HEK293 (cell line): ENCODE measurements around the gene TPRA1.

ENCODE experiments used
- CTCF ChIA-PET: fragments of 350-600 bp; formaldehyde crosslinking; extraction: SDS; loops from one replicate; lab custom pipeline; 2021; ENCODE audit warnings: antibody characterized with exemption; lab: Yijun Ruan, JAX
- POLR2A ChIA-PET: fragments of 300-600 bp; formaldehyde crosslinking; extraction: SDS; loops from one replicate; lab custom pipeline; 2020; ENCODE audit warnings: antibody characterized with exemption, inconsistent platforms; lab: Yijun Ruan, JAX
- H3K27ac ChIP-seq: fragments of 200-500 bp; sonication (Bioruptor generic); 2 replicates; pipeline ENCODE4 v1.5.1; 2014; ENCODE audit warnings: low read depth, low read length, control low read depth, inconsistent platforms; ENCODE audit errors: extremely low read depth
- H3K36me3 ChIP-seq, 2 experiments: fragments of 200-500 bp in 1 of 2; sonication (Bioruptor generic) in 1 of 2; 1 replicate in 1 of 2; 2 replicates in 1 of 2; pipeline ENCODE4 v1.5.1; 2014 to 2017; ENCODE audit warnings: inconsistent platforms in 2 of 2, low read length in 2 of 2; ENCODE audit not compliant: control insufficient read depth in 2 of 2, insufficient read depth in 1 of 2
- H3K4me1 ChIP-seq: fragments of 200-500 bp; sonication (Bioruptor generic); 2 replicates; pipeline ENCODE4 v1.5.1; 2014; ENCODE audit warnings: mild to moderate bottlenecking, low read length, inconsistent platforms; ENCODE audit not compliant: control insufficient read depth, insufficient read depth
- H3K4me3 ChIP-seq: 2 replicates; pipeline ENCODE4 v1.5.1; 2011; ENCODE audit warnings: low read depth, mild to moderate bottlenecking, control low read depth, low read length, moderate library complexity
- H3K9me3 ChIP-seq: fragments of 200-500 bp; sonication (Bioruptor generic); 2 replicates; pipeline ENCODE4 v1.5.1; 2014; ENCODE audit warnings: low read depth, low read length, inconsistent platforms; ENCODE audit not compliant: control insufficient read depth, insufficient read depth
- GLIS1 ChIP-seq: fragments of 450-650 bp; formaldehyde crosslinking; IDR thresholded peaks from 2 replicates; pipeline ENCODE4 v1.5.1; 2016; ENCODE audit warnings: missing biosample characterization, missing genetic modification characterization
- MYNN ChIP-seq: fragments of 450-650 bp; formaldehyde crosslinking; IDR thresholded peaks from 2 replicates; pipeline ENCODE4 v1.5.1; 2016; ENCODE audit warnings: missing biosample characterization, missing genetic modification characterization, borderline replicate concordance
- MZF1 ChIP-seq: fragments of 450-650 bp; formaldehyde crosslinking; IDR thresholded peaks from 2 replicates; pipeline ENCODE4 v1.5.1; 2017; ENCODE audit warnings: missing biosample characterization, missing genetic modification characterization, borderline replicate concordance
- TCF7L2 ChIP-seq: IDR thresholded peaks from 2 replicates; pipeline ENCODE4 v1.6.1; 2011; ENCODE audit warnings: low read depth, mild to moderate bottlenecking, inconsistent platforms, low read length, moderate library complexity, borderline replicate concordance
- YY1 ChIP-seq: fragments of 450-650 bp; formaldehyde crosslinking; IDR thresholded peaks from 2 replicates; pipeline ENCODE4 v1.5.1; 2018; ENCODE audit warnings: missing biosample characterization, missing genetic modification characterization
- ZNF114 ChIP-seq: fragments of 450-650 bp; formaldehyde crosslinking; IDR thresholded peaks from 2 replicates; pipeline ENCODE4 v1.5.0; 2017; ENCODE audit warnings: missing biosample characterization, missing genetic modification characterization
- ZNF391 ChIP-seq: fragments of 450-650 bp; formaldehyde crosslinking; IDR thresholded peaks from 2 replicates; pipeline ENCODE4 v1.5.1; 2016; ENCODE audit warnings: low read depth, missing biosample characterization, missing genetic modification characterization, borderline replicate concordance
- ZNF510 ChIP-seq: fragments of 450-650 bp; formaldehyde crosslinking; IDR thresholded peaks from 2 replicates; pipeline ENCODE4 v1.5.1; 2018; ENCODE audit warnings: mild to moderate bottlenecking, missing genetic modification characterization, missing biosample characterization; ENCODE audit not compliant: insufficient replicate concordance
- ZNF521 ChIP-seq: fragments of 450-650 bp; formaldehyde crosslinking; IDR thresholded peaks from 2 replicates; pipeline ENCODE4 v1.5.1; 2017; ENCODE audit warnings: missing biosample characterization, mild to moderate bottlenecking, missing genetic modification characterization
- ZNF561 ChIP-seq: fragments of 450-650 bp; IDR thresholded peaks from 2 replicates; pipeline ENCODE4 v1.5.1; 2018; ENCODE audit warnings: missing biosample characterization, missing genetic modification characterization, borderline replicate concordance
- ZNF596 ChIP-seq: fragments of 450-650 bp; IDR thresholded peaks from 2 replicates; pipeline ENCODE4 v1.5.0; 2018; ENCODE audit warnings: missing biosample characterization, mild to moderate bottlenecking, missing genetic modification characterization, moderate library complexity
- ZNF610 ChIP-seq: fragments of 450-650 bp; formaldehyde crosslinking; IDR thresholded peaks from 2 replicates; pipeline ENCODE4 v1.5.1; 2016; ENCODE audit warnings: missing biosample characterization, missing genetic modification characterization, borderline replicate concordance
- TF ChIP-seq, protein P1 (sequence below): fragments of 450-650 bp; formaldehyde crosslinking; IDR thresholded peaks from 2 replicates; pipeline ENCODE4 v1.5.1; 2017; ENCODE audit warnings: missing biosample characterization, missing genetic modification characterization
- TF ChIP-seq, protein P2 (sequence below): fragments of 450-650 bp; formaldehyde crosslinking; IDR thresholded peaks from 2 replicates; pipeline ENCODE4 v1.5.1; 2016; ENCODE audit warnings: missing biosample characterization, missing genetic modification characterization
- TF ChIP-seq, protein P3 (sequence below): fragments of 450-650 bp; IDR thresholded peaks from 2 replicates; pipeline ENCODE4 v1.5.1; 2018; ENCODE audit warnings: missing biosample characterization, mild to moderate bottlenecking, missing genetic modification characterization
- TF ChIP-seq, protein P4 (sequence below): sonication (generic); formaldehyde crosslinking; IDR thresholded peaks from 2 replicates; pipeline ENCODE4 v1.8.1; 2022; ENCODE audit warnings: mild to moderate bottlenecking, moderate library complexity, missing genetic modification reagents
- TF ChIP-seq, protein P5 (sequence below): fragments of 450-650 bp; formaldehyde crosslinking; IDR thresholded peaks from 2 replicates; pipeline ENCODE4 v1.5.1; 2016; ENCODE audit warnings: missing biosample characterization, missing genetic modification characterization
- TF ChIP-seq, protein P6 (sequence below): fragments of 450-650 bp; formaldehyde crosslinking; IDR thresholded peaks from 2 replicates; pipeline ENCODE4 v1.5.1; 2016; ENCODE audit warnings: missing biosample characterization, missing genetic modification characterization
- TF ChIP-seq, protein P7 (sequence below): fragments of 450-650 bp; formaldehyde crosslinking; IDR thresholded peaks from 2 replicates; pipeline ENCODE4 v1.5.1; 2016; ENCODE audit warnings: missing biosample characterization, missing genetic modification characterization, low read depth
- TF ChIP-seq, protein P8 (sequence below): fragments of 450-650 bp; formaldehyde crosslinking; IDR thresholded peaks from 2 replicates; pipeline ENCODE4 v1.5.1; 2016; ENCODE audit warnings: missing biosample characterization, missing genetic modification characterization

TPRA1 gene

DNA sequence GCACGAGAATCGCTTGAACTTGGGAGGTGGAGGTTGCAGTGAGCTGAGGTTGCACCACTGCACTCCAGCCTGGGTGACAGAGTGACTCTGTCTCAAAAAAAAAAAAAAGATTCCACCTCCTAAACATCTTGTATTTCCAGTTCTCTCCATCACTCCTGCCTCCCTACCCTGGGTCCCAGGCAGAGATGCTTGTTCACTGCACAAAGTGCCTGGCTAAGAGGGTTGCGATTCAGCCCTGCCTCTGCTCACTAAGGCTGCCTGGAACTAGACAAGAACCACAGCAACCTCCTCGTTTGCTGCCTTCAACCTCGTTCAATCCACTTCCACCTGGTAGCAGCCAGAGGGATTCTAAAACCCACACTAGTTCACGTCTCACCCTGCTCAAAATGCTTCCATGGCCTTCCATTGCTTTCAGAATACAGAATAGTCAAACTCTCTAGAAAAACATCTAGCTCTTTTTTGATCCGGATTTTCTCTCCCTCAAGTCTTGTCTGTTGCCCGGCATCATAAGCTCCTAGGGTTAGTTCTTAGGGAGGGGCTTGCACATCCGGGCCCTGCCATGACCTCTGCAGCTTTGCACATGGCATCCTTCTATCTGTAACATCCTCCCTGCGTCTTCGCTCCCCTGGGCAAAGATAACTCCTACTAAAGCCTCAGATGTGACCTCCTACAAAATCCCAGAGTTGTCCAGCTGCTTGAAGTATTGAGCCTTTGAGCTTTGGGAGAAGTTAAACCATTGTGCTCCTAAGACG is 6.7 kb upstream of the TPRA1 start (continued):
- TF ChIP-seq, protein P1, sequence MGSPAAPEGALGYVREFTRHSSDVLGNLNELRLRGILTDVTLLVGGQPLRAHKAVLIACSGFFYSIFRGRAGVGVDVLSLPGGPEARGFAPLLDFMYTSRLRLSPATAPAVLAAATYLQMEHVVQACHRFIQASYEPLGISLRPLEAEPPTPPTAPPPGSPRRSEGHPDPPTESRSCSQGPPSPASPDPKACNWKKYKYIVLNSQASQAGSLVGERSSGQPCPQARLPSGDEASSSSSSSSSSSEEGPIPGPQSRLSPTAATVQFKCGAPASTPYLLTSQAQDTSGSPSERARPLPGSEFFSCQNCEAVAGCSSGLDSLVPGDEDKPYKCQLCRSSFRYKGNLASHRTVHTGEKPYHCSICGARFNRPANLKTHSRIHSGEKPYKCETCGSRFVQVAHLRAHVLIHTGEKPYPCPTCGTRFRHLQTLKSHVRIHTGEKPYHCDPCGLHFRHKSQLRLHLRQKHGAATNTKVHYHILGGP (tag by site-specific recombination), result no peak
- TF ChIP-seq, protein P2, sequence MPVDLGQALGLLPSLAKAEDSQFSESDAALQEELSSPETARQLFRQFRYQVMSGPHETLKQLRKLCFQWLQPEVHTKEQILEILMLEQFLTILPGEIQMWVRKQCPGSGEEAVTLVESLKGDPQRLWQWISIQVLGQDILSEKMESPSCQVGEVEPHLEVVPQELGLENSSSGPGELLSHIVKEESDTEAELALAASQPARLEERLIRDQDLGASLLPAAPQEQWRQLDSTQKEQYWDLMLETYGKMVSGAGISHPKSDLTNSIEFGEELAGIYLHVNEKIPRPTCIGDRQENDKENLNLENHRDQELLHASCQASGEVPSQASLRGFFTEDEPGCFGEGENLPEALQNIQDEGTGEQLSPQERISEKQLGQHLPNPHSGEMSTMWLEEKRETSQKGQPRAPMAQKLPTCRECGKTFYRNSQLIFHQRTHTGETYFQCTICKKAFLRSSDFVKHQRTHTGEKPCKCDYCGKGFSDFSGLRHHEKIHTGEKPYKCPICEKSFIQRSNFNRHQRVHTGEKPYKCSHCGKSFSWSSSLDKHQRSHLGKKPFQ (tag by site-specific recombination), result no peak
- TF ChIP-seq ZNF561 (tag by site-specific recombination), result no peak
- TF ChIP-seq GLIS1 (tag by site-specific recombination), result no peak
- TF ChIP-seq, protein P3, sequence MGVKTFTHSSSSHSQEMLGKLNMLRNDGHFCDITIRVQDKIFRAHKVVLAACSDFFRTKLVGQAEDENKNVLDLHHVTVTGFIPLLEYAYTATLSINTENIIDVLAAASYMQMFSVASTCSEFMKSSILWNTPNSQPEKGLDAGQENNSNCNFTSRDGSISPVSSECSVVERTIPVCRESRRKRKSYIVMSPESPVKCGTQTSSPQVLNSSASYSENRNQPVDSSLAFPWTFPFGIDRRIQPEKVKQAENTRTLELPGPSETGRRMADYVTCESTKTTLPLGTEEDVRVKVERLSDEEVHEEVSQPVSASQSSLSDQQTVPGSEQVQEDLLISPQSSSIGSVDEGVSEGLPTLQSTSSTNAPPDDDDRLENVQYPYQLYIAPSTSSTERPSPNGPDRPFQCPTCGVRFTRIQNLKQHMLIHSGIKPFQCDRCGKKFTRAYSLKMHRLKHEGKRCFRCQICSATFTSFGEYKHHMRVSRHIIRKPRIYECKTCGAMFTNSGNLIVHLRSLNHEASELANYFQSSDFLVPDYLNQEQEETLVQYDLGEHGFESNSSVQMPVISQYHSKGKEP (tag by site-specific recombination), result no peak
- TF ChIP-seq, protein P4, sequence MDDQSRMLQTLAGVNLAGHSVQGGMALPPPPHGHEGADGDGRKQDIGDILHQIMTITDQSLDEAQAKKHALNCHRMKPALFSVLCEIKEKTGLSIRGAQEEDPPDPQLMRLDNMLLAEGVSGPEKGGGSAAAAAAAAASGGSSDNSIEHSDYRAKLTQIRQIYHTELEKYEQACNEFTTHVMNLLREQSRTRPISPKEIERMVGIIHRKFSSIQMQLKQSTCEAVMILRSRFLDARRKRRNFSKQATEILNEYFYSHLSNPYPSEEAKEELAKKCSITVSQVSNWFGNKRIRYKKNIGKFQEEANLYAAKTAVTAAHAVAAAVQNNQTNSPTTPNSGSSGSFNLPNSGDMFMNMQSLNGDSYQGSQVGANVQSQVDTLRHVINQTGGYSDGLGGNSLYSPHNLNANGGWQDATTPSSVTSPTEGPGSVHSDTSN (CRISPR knock-in tag), result no peak
- TF ChIP-seq, protein P5, sequence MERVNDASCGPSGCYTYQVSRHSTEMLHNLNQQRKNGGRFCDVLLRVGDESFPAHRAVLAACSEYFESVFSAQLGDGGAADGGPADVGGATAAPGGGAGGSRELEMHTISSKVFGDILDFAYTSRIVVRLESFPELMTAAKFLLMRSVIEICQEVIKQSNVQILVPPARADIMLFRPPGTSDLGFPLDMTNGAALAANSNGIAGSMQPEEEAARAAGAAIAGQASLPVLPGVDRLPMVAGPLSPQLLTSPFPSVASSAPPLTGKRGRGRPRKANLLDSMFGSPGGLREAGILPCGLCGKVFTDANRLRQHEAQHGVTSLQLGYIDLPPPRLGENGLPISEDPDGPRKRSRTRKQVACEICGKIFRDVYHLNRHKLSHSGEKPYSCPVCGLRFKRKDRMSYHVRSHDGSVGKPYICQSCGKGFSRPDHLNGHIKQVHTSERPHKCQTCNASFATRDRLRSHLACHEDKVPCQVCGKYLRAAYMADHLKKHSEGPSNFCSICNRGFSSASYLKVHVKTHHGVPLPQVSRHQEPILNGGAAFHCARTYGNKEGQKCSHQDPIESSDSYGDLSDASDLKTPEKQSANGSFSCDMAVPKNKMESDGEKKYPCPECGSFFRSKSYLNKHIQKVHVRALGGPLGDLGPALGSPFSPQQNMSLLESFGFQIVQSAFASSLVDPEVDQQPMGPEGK (tag by site-specific recombination), result no peak

DNA sequence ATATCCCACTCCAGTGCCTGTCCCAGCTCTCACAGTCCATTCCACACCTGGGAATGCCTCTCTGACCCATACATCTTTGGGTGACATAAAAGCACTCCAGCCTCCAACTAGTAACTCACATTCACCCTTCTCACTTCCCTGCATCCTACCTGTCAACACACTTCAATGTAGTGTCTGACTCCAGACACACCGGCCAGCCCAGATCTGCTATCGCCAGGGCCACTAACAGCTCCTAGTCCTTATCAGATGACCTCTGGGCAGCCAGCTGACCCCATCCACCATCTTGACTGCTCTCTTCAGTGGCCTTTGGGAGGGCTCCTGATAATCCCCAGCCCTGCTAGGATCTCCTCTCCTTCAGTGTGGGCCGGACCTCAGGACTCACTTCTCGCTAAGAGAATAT is 4.8 kb upstream of the TPRA1 start:
- ChIA-PET CTCF (no interaction called here), POLR2A (no interaction called here)
- Histone ChIP-seq H3K9me3 (no peaks in the 10 kb centered on the region), H3K27ac (no peak overlapping the region), H3K4me1 (0 out of 2 replicates have a peak, but pooled peaks cover 5% of the 10 kb centered on the region), H3K4me3 (no peak overlapping the region), H3K36me3 (peaks cover 0 to 16% of the 10 kb centered on the region in 2 experiments; a peak in 1 of 3 replicates)
- TF ChIP-seq TCF7L2 (no peak), ZNF610 (tag by site-specific recombination) (no peak), ZNF596 (tag by site-specific recombination) (no peak), MYNN (tag by site-specific recombination) (no peak), ZNF391 (no peak), ZNF521 (tag by site-specific recombination) (no peak), MZF1 (tag by site-specific recombination) (no peak), YY1 (tag by site-specific recombination) (no peak), ZNF114 (no peak), ZNF510 (tag by site-specific recombination) (no peak)
- TF ChIP-seq, protein P6, sequence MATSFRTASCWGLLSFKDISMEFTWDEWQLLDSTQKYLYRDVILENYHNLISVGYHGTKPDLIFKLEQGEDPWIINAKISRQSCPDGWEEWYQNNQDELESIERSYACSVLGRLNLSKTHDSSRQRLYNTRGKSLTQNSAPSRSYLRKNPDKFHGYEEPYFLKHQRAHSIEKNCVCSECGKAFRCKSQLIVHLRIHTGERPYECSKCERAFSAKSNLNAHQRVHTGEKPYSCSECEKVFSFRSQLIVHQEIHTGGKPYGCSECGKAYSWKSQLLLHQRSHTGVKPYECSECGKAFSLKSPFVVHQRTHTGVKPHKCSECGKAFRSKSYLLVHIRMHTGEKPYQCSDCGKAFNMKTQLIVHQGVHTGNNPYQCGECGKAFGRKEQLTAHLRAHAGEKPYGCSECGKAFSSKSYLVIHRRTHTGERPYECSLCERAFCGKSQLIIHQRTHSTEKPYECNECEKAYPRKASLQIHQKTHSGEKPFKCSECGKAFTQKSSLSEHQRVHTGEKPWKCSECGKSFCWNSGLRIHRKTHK, result no peak
- TF ChIP-seq, protein P7, sequence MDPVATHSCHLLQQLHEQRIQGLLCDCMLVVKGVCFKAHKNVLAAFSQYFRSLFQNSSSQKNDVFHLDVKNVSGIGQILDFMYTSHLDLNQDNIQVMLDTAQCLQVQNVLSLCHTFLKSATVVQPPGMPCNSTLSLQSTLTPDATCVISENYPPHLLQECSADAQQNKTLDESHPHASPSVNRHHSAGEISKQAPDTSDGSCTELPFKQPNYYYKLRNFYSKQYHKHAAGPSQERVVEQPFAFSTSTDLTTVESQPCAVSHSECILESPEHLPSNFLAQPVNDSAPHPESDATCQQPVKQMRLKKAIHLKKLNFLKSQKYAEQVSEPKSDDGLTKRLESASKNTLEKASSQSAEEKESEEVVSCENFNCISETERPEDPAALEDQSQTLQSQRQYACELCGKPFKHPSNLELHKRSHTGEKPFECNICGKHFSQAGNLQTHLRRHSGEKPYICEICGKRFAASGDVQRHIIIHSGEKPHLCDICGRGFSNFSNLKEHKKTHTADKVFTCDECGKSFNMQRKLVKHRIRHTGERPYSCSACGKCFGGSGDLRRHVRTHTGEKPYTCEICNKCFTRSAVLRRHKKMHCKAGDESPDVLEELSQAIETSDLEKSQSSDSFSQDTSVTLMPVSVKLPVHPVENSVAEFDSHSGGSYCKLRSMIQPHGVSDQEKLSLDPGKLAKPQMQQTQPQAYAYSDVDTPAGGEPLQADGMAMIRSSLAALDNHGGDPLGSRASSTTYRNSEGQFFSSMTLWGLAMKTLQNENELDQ (tag by site-specific recombination), result no peak
- TF ChIP-seq, protein P8, sequence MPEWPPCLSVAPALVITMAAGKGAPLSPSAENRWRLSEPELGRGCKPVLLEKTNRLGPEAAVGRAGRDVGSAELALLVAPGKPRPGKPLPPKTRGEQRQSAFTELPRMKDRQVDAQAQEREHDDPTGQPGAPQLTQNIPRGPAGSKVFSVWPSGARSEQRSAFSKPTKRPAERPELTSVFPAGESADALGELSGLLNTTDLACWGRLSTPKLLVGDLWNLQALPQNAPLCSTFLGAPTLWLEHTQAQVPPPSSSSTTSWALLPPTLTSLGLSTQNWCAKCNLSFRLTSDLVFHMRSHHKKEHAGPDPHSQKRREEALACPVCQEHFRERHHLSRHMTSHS (tag by site-specific recombination), result no peak
- TF ChIP-seq, protein P1 (tag by site-specific recombination), result no peak
